Mammary epithelial cell (primary cell): ENCODE results near the gene CTCF.

Experiments
- CTCF ChIP-seq, 2 donors: IDR thresholded peaks in 1 of 2; conservative IDR thresholded peaks in 1 of 2; 2 replicates each; pipeline ENCODE4 v1.5.1; 2011 to 2012; ENCODE audit warnings: inconsistent platforms in 2 of 2, low read length in 2 of 2, mild to moderate bottlenecking in 2 of 2, control low read depth in 1 of 2, low read depth in 1 of 2; ENCODE audit not compliant: insufficient read depth in 1 of 2; ENCODE audit errors: extremely low read depth in 1 of 2
- EZH2 ChIP-seq: IDR thresholded peaks from 2 replicates; pipeline ENCODE4 v1.6.1; 2012; ENCODE audit warnings: low read length, inconsistent platforms, borderline replicate concordance

- TF ChIP-seq EZH2 (no peak), CTCF (conservative IDR thresholded peaks at IDR 0.05 in 1 of 2, IDR thresholded peaks at IDR 0.05 in 1 of 2; ENCODE audit: extremely low read depth in 1 of 2, insufficient read depth in 1 of 2, low read depth in 1 of 2, low read length in 2 of 2) (no peak)
Measured at GRCh38 chr16:67637625-67638024, 75.3 kb downstream of the CTCF start.
